ENCODE measurements around the gene PSPH.
A peak's percentile ranks its signal among the peaks of the same experiment; 100 is the strongest.

Gene PSPH

DNA sequence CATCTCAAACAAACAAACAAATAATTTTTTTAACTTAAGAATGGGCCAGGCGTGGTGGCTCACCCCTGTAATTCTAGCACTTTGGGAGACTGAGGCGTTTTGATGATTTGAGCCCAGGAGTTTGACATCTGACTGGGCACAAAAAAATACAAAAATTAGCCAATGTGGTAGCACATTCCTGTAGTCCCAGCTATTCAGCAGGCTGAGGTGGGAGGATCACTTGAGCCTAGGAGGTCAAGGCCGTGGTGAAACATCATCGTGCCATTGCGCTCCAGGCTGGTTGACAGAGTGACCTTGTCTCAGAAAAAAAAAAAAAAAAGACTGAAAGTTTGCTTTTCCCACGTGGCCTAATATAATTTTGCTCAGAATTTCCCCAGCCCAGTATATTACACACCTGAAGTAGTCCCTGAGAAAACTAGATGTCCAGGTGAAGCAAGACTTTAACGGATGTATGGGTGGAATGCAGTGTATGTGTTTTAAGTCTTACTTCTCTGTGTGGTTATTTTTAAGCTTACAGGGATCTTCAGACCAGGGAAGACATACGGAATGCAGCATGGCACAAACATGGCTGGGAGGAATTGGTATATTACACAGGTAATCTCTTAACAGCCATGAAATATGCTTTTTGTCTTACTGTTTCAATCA lies 54.3 kb downstream of the PSPH start:
- no peak for DNase-seq

DNA sequence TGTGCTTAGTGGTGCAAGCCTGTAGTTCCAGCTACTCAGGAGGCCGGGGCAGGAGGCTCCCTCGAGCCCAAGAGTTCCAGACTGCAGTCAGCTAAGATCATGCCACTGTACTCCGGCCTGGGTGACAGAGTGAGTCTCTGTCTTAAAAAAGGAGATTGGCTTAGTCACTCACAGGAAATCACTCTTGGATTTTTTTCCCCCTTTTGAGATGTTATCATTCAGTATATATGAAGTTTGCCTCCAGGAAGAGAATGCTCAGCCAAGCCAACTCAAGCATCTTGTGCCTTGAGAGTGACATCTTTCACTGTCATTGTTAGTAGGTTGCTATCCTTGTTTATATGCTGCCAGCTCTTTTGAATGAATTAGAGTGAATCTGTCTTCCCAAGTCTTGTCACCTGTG lies 58.9 kb downstream of the PSPH start:
- DNase-seq, result no peak

DNA sequence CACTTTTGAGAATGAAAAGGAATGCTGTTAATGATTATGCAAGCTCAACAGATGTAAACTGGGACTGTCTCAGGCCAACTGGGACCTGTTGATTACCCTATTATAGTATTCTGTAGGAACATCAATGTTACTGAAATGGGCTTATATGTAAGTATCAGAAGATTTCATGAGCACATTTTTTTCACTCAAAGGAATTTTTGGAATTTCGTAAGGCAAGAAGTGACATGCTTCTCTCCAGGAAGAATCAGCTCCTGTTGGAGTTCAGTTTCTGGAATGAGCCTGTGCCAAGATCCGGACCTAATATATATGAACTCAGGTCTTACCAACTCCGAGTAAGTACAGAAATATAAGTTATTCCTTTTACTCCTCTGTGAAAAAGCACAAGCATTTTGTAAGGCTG lies 67.7 kb downstream of the PSPH start:
- no peak for DNase-seq

DNA sequence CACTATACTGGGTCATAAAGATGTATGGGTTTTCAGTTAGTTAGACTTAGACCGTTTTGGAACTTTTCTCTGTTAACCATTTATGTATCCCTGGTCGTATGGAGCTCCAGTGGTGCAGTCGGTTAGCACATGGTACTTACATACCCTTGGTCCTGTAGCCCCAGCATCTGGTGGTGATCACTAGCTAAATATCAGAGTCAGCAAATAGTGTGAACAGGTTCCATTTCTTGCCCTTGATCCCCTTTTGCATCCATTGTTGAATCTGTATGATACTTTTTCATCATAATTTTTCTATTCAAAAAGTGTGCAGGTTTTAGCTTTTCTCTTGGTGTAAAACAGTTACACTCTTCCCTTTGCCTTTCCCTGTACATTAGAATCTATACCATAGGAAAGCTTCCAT lies 71.0 kb downstream of the PSPH start:
- no peak for DNase-seq

DNA sequence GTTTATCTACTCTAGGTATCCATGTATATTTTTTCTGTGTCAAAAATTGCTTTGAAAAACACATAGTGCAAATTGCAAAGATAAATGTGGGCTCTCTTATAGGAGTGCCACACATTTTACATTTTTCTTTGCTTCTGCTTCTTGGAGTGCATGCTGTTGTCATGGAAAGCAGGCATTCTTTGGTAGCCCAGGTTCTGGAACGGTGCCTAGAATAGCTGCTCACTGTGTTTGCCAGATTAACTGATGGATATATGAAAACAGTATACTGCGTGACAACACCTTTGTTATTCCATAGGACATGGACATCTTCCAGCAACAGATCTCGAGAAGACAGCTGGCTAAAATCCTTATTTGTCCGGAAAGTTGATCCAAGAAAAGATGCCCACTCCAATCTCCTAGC lies 73.4 kb downstream of the PSPH start:
- DNase-seq, result peak; percentile 48

DNA sequence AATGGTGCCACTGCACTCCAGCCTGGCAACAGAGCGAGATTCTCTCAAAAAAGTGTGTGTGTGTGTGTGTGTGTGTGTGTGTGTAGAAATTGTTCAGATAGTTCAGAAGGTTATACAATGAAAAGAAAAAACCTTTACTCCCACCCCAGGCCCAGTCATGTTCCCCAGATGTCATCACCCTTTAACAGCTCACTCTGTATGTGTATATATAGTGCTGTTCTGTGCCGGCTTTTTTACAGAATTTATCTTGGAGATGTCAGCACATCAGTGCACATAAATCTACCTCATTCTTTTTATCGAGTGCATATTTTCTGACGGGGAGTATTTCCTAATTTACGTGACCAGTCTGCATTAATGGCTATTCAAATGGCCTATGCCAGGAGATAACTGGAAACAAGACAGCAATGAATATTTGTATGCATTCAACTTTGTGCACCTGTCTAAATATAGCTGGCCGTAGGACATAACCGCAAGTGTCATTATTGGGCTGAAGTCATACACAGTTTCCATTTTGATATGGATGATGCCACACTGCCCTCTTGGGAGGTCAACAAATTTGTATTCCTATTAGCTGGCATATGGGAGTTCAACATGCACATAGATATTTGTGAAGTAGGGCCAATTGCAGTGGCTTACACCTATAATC lies 75.1 kb downstream of the PSPH start:
- no peak for DNase-seq

DNA sequence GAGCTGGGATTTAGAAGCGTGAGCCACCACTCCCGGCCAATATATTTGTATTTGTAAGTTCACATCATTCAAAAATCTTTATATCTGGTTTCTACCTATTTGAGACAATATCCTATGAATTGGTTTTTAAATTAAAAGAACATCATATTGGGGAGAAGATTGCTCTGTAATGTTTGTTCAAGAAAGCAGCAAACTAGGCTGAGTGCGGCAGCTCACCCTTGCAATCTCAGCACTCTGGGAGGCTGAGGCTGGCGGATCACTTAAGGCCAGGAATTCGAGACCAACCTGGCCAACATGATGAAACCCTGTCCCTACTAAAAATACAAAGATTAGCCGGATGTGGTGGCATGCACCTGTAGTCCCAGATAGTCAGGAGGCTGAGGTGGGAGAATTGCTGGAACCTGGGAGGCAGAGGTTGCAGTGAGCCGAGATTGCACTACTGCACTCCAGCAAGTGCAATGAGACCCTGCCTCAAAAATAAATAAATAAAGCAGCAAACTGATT lies 77.4 kb downstream of the PSPH start:
- DNase-seq, result no peak

DNA sequence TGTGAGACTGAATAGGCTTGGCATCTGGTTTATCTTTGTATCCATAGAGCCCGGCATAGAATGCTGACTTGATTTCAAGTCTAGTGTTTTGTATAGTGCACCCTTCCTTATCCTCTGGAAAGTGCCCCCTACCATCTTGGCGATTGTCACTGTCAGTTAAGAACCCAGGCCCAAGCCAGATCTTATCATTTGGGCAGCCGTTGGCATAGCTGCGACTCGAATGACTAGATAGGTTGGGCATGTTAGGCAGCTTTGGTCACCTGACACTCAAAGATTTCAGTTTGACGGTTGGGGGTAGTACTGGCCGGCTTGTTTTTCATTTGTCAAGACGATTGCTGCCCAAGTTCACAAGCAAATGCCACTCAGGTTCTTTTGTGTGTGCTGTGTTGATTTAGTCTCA lies 80.3 kb downstream of the PSPH start:
- DNase-seq, result no peak

DNA sequence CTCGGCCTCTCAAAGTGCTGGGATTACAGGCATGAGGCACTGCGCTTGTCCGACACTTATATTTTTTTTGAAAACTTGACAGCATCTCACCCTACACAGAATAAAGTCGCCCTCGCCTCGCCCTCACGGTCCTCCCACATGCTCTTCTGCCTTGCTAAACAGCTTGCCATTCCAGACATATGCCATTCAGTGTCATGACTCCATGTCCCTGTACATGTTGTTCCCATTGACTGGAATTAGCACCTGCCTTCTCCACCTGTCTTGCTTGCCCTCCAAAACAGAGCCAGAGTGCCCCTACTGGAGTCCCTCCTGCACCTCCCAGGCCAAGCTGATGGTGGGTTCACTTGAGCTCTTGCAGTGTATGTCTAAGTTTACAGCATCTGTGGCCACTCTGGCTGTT lies 80.7 kb downstream of the PSPH start:
- no peak for DNase-seq

DNA sequence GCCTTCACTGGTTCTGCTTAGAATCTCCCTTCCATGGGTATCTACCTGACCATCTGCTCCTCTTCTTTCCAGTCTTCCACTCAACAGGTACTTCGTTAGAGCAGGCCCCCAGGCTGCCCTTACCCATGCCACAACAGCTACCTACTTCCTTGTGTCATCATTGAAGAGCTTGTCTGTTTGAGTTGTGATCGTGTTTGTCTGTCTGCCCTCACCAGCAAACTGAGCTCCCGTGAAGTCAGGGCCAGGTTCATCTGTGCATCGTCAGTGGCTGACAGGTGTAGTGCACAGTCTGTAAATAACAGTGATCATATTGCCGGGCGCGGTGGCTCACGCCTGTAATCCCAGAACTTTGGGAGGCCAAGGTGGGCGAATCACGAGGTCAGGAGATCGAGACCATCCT lies 81.9 kb downstream of the PSPH start:
- DNase-seq, result no peak

DNA sequence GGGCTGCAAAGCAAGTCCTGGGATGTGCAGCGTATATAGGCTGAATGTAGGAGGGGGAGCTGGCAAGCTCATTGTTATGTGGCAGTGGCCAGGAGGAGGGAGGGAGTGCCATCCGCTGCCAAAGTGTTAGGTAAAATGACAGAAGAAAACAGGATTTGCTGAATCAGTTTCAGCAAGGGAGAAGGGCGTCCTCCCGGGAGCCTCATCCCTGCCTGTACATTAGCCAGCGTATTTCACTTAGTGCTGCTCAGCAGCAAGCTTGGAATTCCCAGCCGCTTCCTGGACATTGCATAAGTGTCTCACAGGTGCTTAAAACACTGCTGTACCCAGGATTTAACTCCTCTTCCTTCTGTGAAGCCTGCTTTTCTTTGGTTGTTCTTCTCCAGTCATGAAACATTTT lies 84.4 kb downstream of the PSPH start:
- no peak for DNase-seq

DNA sequence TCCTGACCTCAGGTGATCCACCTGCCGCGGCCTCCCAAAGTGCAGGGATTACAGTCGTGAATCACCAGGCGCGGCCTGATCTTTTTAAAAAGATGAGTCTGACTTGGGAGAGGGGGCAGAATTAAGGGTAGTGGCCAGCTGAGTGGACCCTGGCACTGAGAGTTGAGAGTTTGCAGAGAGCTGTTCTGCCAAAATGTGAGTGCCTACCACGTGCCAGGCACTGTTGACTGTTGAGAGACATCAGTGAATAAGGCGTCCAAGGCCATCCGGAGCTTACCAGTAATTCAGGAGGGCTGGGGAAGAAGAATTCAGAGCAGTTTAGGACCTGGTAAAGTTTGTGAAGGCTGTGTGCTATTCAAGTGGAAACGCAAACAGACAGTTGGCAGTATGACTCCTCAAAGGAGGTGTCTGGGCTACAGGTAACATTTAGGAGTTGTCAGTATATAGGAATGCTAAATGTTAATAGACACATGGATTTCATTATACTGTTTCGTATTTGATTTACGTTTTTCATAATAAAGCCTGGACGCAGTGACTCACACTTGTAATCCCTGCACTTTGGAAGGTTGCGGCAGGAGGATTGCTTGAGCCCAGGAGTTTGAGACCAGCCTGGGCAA lies 85.3 kb downstream of the PSPH start:
- DNase-seq, result no peak

DNA sequence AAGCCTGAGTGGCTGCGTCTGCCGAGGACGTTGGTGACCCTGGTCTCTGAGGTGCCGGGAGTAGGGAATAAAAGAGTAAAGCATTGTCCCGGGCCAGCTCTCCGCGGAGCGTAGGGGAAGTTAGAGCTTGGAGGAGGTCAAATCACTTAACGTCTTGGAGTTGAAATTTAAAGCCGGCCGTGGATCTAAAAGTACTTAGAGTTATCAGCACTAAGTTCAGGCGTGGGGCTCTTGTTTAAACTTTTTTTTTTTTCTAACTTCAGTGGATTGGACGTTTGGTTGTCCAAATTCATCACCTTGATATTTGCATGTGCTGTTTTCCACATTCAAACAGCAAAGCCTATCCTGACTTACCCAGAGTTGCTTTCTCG lies 86.2 kb downstream of the PSPH start:
- DNase-seq, result no peak

DNA sequence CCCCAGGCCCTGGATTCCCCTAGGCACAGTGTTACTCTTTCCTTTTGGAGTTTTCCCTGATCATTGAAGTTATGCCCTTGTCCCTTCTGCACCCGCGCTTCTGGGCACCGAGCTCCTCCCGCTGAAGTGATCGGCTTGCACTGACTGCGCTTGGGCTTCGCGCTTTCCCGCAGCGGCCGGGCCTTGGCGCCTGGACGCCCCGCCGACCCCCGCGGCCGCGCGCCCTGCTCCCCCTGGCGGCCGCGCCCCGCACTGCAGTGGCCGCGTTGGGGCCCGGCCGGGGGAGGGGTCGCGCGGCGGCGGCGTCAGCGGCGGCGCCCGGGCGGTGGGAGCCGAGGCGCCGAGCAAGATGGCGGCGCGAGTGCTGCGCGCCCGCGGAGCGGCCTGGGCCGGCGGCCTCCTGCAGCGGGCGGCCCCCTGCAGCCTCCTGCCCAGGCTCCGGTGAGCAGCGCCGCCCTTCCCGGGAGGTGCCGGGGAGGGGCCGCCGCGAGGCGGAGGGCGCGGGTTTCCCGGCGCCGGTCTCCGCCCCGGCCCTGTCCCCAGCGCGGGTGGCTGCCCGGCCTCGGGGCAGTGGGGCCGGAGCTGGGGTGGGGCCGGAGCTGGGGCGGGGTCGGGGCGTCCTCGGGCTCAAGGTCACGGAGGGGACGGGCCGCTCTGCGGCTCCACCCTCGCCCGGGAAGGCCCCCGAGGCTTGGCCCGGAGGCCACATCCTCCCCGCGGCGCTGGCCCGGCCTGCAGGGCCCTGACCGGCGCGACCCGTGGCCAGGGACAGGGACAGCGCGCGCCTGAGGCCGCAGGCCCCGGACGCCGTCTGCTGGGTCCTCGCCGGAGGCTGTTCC lies 86.8 kb downstream of the PSPH start, which contains the start of gene NIPSNAP2:
Gene NIPSNAP2, plus strand, starts transcription at position 325 of the 839 bp plus-strand sequence. Its CDS starts 25 bp downstream, at position 350.
- no peak for DNase-seq

DNA sequence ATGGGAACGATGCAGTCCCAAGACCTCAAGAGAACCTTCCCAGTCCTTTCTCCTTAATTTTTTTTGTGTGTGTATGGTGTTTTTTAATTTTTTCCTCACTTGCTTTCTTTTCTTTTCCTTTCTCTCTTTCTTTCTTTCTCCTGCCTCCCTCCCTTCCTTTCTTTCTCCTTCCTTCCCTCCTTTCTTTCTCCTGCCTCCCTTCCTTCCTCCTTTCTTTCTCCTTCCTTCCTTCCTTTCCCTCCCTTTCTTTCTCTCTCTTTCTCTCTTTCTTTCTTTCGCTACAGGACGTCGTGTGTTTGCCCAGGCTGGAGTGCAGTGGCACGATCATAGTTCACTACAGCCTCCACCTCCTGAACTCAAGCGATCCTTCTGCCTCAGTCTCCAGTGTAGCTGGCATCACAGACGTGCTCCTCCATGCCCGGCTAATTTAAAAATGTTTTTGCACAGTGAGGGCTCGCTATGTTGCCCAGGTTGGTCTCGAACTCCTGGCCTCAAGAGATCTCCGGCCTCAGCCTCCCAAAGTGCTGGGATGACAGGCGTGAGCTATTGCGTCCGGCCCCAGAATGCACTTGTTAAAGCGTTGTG lies 87.6 kb downstream of the PSPH start:
- DNase-seq, result no peak

DNA sequence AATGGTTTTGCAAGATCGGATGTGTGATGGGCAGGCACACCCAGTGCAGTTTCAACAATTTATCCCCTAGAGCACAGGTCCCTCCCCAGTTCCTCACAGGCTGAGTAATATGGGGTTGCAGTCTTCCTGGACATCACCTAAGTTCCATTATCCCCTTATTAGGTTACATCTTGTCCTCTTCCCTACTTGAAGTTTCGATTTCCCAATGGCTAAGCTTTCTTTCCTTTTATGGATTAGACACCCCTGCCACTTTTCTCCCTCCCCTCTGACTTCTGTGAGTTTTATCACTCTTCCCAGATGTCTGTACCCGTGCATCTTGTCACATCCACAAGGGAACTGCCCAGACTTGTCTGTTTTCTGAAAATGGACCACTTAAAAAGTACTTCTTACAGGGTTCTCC lies 89.2 kb downstream of the PSPH start:
- DNase-seq, result no peak
